ENCODE data around the gene CD320.
"Not testable (repeated sequence)": the region's sequence is repeated elsewhere in the genome, so short reads cannot be mapped to it uniquely, and the experiment has no call there.

The CD320 gene

GRCh38 chr19:8307965-8308866 is at the start of gene CD320:
CD320 (minus strand) TSS chr19:8308358; CDS start chr19:8308290, 68 bp downstream.
- DNase-seq = peak; percentile 81

- DNase-seq = no peak
Observed at GRCh38 chr19:8357007-8357521, 48.9 kb upstream of the CD320 start.

- no peak for DNase-seq
Observed at GRCh38 chr19:8355631-8356402, 47.7 kb upstream of the CD320 start.

GRCh38 chr19:8352845-8353244 is 44.7 kb upstream of the CD320 start:
- not testable (repeated sequence) for DNase-seq

GRCh38 chr19:8352134-8352827 is 44.1 kb upstream of the CD320 start:
- DNase-seq = no peak

- not testable (repeated sequence) for DNase-seq
Observed at GRCh38 chr19:8349629-8350372, 41.6 kb upstream of the CD320 start.

GRCh38 chr19:8343483-8343844 is 35.3 kb upstream of the CD320 start:
- DNase-seq = no peak

GRCh38 chr19:8342684-8343482 is 34.7 kb upstream of the CD320 start, which contains the start of gene KANK3:
KANK3 (minus strand) TSS chr19:8343262; CDS start chr19:8337828, 5,434 bp downstream.
- peak; percentile 92 for DNase-seq

GRCh38 chr19:8342316-8342683 is 34.1 kb upstream of the CD320 start:
- no peak for DNase-seq

GRCh38 chr19:8341504-8341903 is 33.3 kb upstream of the CD320 start:
- not testable (repeated sequence) for DNase-seq

- no peak for DNase-seq
Observed at GRCh38 chr19:8340341-8341096, 32.4 kb upstream of the CD320 start.

GRCh38 chr19:8338835-8339234 is 30.7 kb upstream of the CD320 start:
- no peak for DNase-seq

- no peak for DNase-seq
Observed at GRCh38 chr19:8337728-8338127, 29.6 kb upstream of the CD320 start.

- no peak for DNase-seq
Observed at GRCh38 chr19:8336660-8337059, 28.5 kb upstream of the CD320 start.

GRCh38 chr19:8336072-8336569 is 28.0 kb upstream of the CD320 start:
- DNase-seq = no peak

- DNase-seq = no peak
Observed at GRCh38 chr19:8335343-8336071, 27.3 kb upstream of the CD320 start.

GRCh38 chr19:8334458-8335342 is 26.5 kb upstream of the CD320 start:
- no peak for DNase-seq

- DNase-seq = no peak
Observed at GRCh38 chr19:8333767-8334457, 25.8 kb upstream of the CD320 start.

Data from activated CD4-positive, alpha-beta T cell treated with anti-CD3 and anti-CD28 coated beads, Interleukin-2, amount 50 U/mL, for 1 hour (primary cell).